Stimulated activated CD4-positive, alpha-beta T cell treated with anti-CD3 and anti-CD28 coated beads, Interleukin-2, amount 100 ng/mL, for 48 hours (primary cell): ENCODE measurements around the gene CREB3L1.
"Not testable (repeated sequence)": the region's sequence is repeated elsewhere in the genome, so short reads cannot be mapped to it uniquely, and the experiment has no call there.

Experiments
- DNase-seq, 2 donors: peaks; one replicate each; pipeline ENCODE4 v3.0.0-alpha.2; 2020

The CREB3L1 gene

DNA sequence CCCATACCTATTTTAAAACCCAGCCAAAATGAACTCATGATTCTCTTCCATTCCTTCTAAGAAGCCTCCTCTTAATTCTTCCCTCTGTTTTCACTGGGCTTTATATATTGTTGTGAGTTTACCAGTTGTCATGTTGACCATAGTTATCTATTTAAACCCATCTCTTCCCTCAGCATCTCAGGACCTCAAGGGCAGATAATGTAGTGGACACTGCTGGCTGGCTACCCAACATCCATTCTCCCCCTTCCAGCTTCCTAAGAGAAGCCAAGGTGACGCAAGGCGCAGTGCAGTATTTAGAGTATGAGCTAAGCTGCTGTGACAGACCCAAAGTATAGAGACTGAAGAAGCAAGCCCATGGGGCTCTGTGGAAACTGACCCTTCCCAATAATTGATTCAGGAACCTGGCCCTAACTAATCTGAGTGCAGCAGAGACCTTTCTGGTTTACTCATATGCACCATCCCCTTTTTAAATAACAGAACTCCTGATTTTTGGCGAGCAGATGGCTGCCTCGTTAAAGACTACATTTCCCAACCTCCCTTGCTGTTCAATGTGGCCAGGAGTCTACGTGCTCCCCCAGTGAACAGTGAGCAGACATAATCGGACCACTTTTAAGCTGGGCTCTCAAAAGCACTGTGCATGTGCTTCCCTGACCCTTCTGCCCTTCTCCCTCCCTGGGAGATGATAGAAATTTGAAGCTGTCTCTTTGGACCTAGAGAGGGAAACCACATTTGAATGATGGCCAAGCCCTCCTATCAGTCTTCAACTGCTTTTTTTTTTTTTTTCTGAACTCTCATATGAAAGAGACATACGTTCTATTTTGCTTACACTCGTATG is 28.1 kb upstream of the CREB3L1 start:
- DNase-seq: no peak

DNA sequence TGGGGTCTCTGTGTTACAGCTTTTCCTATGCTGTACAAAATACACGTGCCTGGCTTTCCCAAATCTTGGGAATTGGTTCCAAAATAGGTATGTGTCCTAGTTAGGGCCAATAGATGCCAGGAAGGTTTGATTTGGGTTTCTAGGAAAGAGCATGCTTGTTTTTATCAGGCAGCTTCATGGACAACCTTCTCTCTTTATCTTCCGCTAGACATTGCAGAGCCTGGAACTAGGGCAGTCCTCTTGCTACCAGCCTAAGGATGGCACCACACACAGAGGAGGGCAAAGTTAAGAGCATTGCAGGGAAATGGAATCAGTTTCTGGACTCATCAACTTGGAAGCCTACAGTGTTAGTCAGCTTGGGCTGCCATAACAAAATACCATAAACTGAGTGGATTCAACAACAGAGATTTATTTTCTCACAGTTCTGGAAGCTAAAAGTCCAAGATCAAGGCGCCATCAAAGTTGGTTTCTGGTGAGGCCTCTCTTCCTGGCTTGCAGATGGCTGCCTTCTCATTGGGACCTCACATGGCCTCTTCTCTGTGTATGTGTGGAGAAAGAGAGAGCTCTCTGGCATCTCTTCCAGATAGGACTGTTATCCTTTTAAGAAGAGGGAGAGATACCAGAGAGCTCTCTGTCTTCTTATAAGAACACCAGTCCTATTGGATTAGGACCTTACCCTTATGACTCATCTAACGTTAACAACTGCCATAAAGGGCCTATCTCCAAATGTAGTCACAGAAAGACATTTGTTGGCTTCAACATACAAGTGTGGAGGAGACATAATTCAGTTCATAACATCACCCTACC is 27.3 kb upstream of the CREB3L1 start:
- DNase-seq: no peak

- DNase-seq: no peak
Observed at GRCh38 chr11:46250745-46251052, 26.8 kb upstream of the CREB3L1 start.

DNA sequence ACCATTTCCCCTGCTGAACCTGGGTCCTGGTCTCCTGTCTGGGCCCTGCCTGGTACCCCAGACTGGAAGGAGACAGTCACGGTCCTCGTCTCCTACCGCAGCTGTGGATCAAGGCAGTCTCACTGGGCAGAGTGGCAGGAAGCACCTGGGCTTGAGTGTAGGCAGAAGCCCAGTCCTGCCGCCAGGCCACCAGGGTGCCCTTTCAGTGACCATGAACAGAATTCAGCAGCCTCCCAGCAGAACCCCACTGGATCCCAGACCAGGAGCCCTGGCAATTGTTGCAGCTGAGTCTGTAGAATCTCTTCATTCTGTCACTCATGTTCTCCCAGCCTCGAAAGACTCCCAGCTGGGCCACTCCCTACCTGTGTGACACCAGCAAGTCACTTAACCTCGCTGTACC is 25.5 kb upstream of the CREB3L1 start:
- DNase-seq: no peak

DNA sequence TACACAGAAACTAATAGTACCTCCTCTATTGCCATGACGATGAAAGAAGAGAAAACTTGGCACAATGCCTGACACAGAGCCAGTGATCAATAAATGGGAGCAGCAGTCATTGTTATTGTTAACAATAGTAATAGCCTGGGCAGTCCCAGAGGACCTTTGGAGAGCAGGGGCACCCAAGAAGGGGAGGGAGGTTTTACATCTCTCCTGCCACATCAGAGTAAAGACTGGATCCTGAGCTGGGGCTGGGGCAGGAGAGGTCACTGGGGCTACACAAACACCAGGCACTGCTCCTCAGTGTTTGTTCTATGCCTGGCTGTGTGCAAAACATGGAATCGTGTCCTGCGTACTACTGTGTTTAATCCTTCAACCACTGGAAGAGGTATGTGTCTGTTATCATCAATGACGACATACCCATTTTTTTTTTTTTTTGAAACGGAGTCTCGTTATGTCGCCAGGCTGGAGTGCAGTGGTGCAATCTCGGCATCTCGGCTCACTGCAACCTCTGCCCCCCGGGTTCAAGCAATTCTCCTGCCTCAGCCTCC is 25.0 kb upstream of the CREB3L1 start:
- no peak for DNase-seq

DNA sequence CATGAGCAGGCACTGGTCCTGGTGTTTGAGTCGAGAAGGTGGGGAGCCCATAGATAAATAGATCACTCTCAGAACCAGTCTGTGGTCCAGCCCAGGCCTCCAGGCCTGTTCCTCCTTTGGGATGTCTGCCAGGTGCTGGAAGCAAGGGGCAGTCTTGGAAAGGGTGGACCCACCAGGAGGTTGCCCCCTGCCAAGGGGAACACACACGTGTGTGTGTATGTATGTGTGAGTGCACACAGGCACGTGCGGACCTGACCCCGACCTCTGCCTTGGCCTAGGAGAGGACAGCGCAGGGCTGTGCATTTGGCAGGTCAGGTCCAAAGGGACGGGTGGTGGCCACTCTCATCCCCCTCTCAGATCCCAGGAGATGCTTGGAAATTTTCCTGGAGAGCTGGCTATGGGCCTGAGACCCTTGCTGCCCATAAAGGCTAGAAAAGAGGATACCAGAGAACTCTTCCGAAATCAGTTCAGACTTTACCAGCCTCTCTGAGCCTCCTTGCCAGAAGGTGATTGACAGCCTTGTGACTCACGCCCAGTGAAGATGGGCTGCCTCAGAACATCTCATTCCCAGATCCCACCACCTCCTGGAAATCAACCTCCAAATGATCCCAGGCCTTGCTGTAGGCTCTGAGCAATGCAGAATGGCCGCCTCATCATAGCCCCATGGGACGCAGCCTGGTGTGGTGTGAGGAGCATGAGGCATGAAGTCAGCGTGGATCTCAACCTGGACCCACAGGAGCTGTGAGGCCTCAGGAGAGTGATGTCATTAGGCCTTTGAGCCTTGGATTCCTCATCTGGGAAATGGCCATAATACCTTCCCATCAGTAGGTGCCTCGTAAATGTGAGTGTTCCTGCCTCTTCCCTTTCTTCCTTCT is 24.0 kb upstream of the CREB3L1 start:
- no peak for DNase-seq

GRCh38 chr11:46254133-46254491 is 23.4 kb upstream of the CREB3L1 start:
- DNase-seq: no peak

GRCh38 chr11:46256540-46257001 is 20.9 kb upstream of the CREB3L1 start:
- no peak for DNase-seq

DNA sequence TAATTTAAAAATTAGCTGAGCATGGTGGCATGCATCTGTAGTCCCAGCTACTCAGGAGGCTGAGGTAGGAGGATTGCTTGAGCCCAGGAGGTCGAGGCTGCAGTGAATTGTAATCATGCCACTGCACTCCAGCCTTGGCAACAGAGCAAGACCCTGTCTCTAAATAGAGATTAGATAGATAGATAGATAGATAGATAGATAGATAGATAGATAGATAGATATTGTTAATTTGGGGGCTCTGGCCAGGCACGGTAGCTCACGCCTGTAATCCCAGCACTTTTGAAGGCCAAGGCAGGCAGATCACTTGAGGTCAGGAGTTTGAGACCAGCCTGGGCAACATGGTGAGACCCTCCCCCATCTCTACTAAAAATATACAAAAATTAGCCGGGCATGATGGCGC is 18.1 kb upstream of the CREB3L1 start:
- DNase-seq: not testable (repeated sequence)

DNA sequence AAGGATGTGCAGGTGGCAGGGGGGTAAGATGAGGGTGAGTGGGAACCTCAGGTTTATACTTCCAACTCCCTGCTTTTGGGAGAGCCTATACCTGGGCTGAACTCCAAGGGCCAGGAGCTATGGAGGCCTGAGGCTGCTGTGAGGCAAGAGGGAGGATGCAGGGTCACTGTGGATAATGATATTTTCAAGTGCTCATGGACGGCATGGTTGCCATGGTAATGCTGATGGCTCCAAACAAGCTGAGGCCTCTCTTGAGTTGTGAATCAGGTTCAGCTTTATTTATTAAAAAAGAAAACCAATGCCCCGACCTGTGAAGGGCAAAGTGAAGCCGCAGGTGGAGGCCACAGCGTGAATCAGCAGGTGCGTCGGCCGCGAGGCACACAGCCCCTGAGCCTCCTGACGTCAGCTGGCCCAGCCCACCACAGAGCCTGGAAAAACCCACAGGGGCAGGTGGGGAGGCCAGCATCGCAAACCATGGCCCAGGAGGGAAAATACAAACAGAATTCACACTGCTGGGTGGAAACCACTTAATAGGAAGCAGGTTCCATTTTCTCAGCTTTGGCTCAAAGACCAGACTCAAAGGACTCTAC is 17.4 kb upstream of the CREB3L1 start:
- DNase-seq: no peak

- DNase-seq: no peak
Observed at GRCh38 chr11:46263120-46263519, 14.3 kb upstream of the CREB3L1 start.

DNA sequence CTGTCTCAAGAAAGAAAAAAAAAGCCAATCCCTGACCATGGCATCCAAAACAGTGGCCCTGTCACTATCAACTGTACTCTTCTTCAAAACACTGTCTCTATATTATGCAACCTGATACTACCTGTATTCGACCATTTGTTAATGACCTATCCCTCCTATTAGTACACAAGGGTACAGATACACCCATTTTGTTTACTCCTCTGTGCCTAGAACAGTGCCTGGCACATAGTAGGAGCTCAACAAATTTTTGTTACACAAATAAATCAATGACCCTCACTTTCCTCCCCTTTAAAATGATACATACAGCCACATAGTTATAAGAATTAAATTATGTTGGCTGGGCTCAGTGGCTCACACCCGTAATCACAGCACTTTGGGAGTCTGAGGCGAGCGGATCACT is 13.4 kb upstream of the CREB3L1 start:
- DNase-seq: no peak

DNA sequence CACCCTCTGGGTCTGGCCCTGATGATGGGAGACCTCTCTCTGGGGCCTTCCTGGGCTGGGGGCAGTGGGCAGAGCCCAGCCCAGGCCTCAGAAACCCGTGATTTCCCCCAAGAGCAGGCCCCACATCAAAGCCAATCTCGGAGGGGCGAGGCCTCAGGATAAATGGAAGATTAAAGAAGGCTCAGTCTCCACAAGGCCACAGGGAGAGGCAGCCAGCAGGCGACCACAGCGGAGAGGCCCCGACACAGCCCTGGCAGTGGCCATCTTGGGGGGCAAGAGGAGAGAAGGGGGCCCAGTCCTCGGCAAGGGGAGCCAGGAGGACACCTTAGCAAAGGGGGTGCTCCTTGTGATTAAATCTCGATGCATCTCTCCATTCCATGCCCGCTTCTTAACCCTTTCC is 12.5 kb upstream of the CREB3L1 start:
- no peak for DNase-seq

DNA sequence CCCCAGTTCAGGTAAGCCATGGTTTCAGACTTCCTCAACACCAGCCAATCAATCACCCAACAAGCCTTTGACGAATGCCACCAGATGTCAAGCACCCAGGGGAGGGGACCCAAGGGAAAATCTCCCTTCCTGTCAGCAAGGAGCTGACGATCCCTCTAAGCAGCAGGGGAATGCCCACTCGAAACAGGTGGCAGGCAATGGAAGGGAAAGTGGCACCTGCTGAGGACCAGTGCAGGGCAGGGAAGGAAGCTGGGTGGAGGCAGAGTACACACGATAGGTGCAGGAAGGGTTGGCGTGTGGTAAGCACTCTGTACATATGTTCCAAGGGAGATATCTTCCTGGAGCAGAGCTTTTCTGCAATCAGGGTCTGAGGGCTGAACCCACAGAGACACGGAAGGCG is 11.7 kb upstream of the CREB3L1 start:
- DNase-seq: no peak

GRCh38 chr11:46267930-46268329 is 9.5 kb upstream of the CREB3L1 start:
- DNase-seq: no peak

- DNase-seq: no peak
Observed at GRCh38 chr11:46270684-46271083, 6.8 kb upstream of the CREB3L1 start.

GRCh38 chr11:46271407-46271806 is 6.1 kb upstream of the CREB3L1 start:
- DNase-seq: no peak

- DNase-seq: no peak
Observed at GRCh38 chr11:46271875-46272815, 5.3 kb upstream of the CREB3L1 start.

DNA sequence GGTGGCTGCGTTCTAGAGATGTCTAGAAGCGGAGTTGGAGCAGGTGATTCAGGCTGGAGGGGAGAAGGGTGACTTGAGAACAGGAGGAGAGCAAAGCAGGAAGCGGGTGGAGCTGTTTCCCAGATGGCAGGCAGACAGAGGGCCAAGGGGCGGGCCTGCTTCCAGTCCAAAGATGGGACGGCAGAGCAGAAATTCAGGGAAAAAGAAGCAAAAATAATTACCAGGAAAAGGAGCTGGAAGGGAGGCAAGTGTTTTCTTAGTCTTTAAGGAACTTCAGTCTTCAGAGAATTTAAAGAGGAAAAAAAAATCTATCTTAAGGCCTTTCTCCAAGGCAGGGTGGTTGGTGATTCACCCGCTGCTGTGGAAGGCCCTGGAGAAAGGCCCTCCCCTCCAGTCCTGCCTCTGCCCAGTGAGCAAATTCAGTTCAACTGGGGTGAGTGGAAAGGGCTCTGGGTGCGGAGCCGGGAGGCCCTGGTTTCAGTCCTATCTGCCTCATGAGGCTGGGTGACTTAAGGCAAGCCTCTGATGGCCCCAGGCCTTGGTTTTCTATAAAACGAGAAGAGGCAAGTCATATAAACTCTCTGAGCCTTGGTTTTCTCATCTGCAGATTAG is 4.5 kb upstream of the CREB3L1 start:
- DNase-seq: no peak

DNA sequence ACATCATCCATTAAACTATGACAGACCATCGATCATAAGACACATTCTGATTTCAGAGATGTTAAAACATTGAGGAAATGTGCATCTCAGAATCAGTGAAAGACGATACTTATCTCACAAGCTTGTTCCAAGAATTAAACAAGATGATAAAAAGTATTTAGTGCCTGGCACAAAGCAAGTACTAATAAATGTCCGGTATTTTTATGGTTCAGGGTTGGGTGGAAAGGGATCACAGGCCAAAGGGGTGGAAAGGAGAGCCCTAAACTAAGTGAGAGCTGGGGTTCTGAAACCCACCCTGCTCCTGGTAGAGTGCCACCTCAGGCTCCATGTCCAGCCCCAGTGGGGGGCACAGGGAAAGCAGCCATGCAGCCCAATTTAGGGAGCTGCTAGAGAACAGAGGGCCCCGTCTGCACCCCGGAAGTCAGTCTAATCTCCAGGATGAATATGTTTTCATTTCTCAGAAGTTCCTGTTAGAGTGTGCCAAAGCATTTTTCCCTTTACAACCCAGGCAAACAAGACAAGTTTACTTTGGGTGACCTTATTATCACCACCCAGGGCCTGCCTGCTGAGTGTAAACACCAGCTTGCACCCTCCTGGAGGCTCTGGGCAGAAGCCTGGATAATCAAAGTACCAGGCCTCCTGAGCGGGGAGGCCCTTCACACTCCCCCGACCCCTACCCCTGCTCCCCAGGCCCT is 3.8 kb upstream of the CREB3L1 start:
- no peak for DNase-seq
